Activated CD4-positive, alpha-beta T cell treated with anti-CD3 and anti-CD28 coated beads, Interleukin-2, amount 50 U/mL, for 24 hours (primary cell): Measurements from ENCODE around the gene NENF.

Experiments used
- DNase-seq, 2 donors: peaks; one replicate each; pipeline ENCODE4 v3.0.0-alpha.2; 2020; ENCODE audit warnings: low read depth in 1 of 2, low spot score in 1 of 2

Gene NENF

GRCh38 chr1:212430955-212431394, 1.7 kb upstream of the NENF start:
- DNase-seq = no peak

- DNase-seq = no peak
Observed at GRCh38 chr1:212431644-212432043, 1.1 kb upstream of the NENF start.

GRCh38 chr1:212432272-212432660, 454 bp upstream of the NENF start:
- DNase-seq = no peak

GRCh38 chr1:212433577-212434462, 1.1 kb downstream of the NENF start:
- DNase-seq = no peak

GRCh38 chr1:212434992-212435391, 2.3 kb downstream of the NENF start:
- no peak for DNase-seq

- no peak for DNase-seq
Observed at GRCh38 chr1:212437179-212437798, 4.6 kb downstream of the NENF start.

GRCh38 chr1:212438831-212439237, 6.1 kb downstream of the NENF start:
- DNase-seq = no peak

GRCh38 chr1:212440419-212440818, 7.7 kb downstream of the NENF start:
- no peak for DNase-seq

GRCh38 chr1:212442408-212442807, 9.7 kb downstream of the NENF start:
- DNase-seq = no peak

GRCh38 chr1:212446333-212446732, 13.6 kb downstream of the NENF start:
- no peak for DNase-seq

GRCh38 chr1:212447478-212447877, 14.8 kb downstream of the NENF start:
- DNase-seq = no peak

- no peak for DNase-seq
Observed at GRCh38 chr1:212450331-212450881, 17.7 kb downstream of the NENF start.

- DNase-seq = no peak
Observed at GRCh38 chr1:212451416-212452322, 18.9 kb downstream of the NENF start.

- no peak for DNase-seq
Observed at GRCh38 chr1:212452323-212453155, 19.8 kb downstream of the NENF start.

- no peak for DNase-seq
Observed at GRCh38 chr1:212453156-212453857, 20.6 kb downstream of the NENF start.

GRCh38 chr1:212454741-212455140, 22.0 kb downstream of the NENF start:
- DNase-seq = no peak

- DNase-seq = no peak
Observed at GRCh38 chr1:212455401-212455800, 22.7 kb downstream of the NENF start.

- DNase-seq = peak; percentile 80 to 81
Observed at GRCh38 chr1:212455803-212456528, 23.2 kb downstream of the NENF start.

GRCh38 chr1:212457740-212458338, 25.1 kb downstream of the NENF start:
- peak; percentile 20 to 62 for DNase-seq
